Measurements from ENCODE around the gene GLIPR1L2. TPM values are rescaled to one million over a fixed set of nuclear protein-coding genes. Genes with fewer than 3 reads are reported as not detected.

Gene GLIPR1L2
- total RNA-seq, 3 donors from 2014 or later, result 0.80 to 6.3 (median 2.3) TPM

- no peak for DNase-seq (ENCODE audit: low spot score in 2 of 2)
- peak overlapping the region; percentile 39 to 61 (median 54) for H3K4me3 ChIP-seq
- intact Hi-C loops (cut with DNase I; ENCODE audit: low total_unique reads), result no loop called here
- TF ChIP-seq CTCF (IDR thresholded peaks at IDR 0.05), result peak in 1 of 3 donors; percentile 6
- TF ChIP-seq POLR2AphosphoS5 (IDR thresholded peaks at IDR 0.05), result no peak
- H3K27me3 ChIP-seq, result no peaks in the 10 kb centered on the region
- no peaks in the 10 kb centered on the region for H3K36me3 ChIP-seq
- H3K9me3 ChIP-seq, result no peaks in the 10 kb centered on the region
- H3K4me1 ChIP-seq, result no peaks in the 10 kb centered on the region
- peak overlapping the region; percentile 84 to 90 for H3K27ac ChIP-seq
Observed at GRCh38 chr12:75479963-75480461, 89.1 kb downstream of the GLIPR1L2 start.

GRCh38 chr12:75480469-75480949 lies 89.6 kb downstream of the GLIPR1L2 start, which contains the start of gene GLIPR1:
GLIPR1 (plus strand) TSS chr12:75480755; CDS start chr12:75480881, 126 bp downstream.
- peak; percentile 58 to 78 for DNase-seq (ENCODE audit: low spot score in 2 of 2)
- Histone ChIP-seq H3K4me3 (peak within 1 kb of the TSS; percentile 39 to 61 (median 54)), H3K36me3 (no peaks in the 10 kb centered on the region), H3K27ac (peak within 1 kb of the TSS; percentile 84 to 90), H3K4me1 (no peaks in the 10 kb centered on the region), H3K27me3 (no peaks in the 10 kb centered on the region), H3K9me3 (no peaks in the 10 kb centered on the region)
- no peak for TF ChIP-seq POLR2A (IDR thresholded peaks at IDR 0.05)
- peak; percentile 52 to 81 (median 63) for TF ChIP-seq POLR2AphosphoS5 (IDR thresholded peaks at IDR 0.05)
- intact Hi-C loops (cut with DNase I; ENCODE audit: low total_unique reads), result no loop called here

- DNase-seq (ENCODE audit: low spot score in 2 of 2), result no peak
- peak overlapping the region; percentile 84 to 90 for H3K27ac ChIP-seq
- intact Hi-C loops (cut with DNase I; ENCODE audit: low total_unique reads), result no loop called here
Observed at GRCh38 chr12:75481013-75481705, 90.3 kb downstream of the GLIPR1L2 start.

GRCh38 chr12:75481774-75482173 lies 90.9 kb downstream of the GLIPR1L2 start:
- Histone ChIP-seq H3K27ac (peak overlapping the region; percentile 10 to 90), H3K27me3 (no peaks in the 10 kb centered on the region), H3K9me3 (no peaks in the 10 kb centered on the region), H3K4me3 (peak overlapping the region; percentile 39 to 61 (median 54)), H3K4me1 (no peaks in the 10 kb centered on the region), H3K36me3 (no peaks in the 10 kb centered on the region)
- intact Hi-C loops (cut with DNase I; ENCODE audit: low total_unique reads), result no loop called here
- TF ChIP-seq CTCF (IDR thresholded peaks at IDR 0.05) (no peak), POLR2A (IDR thresholded peaks at IDR 0.05) (no peak), POLR2AphosphoS5 (IDR thresholded peaks at IDR 0.05) (no peak)
- DNase-seq (ENCODE audit: low spot score in 2 of 2), result no peak

More at GRCh38 chr12:75481013-75481705, 90.3 kb downstream of the GLIPR1L2 start:
- TF ChIP-seq POLR2A (IDR thresholded peaks at IDR 0.05) (no peak), POLR2AphosphoS5 (IDR thresholded peaks at IDR 0.05) (no peak), CTCF (IDR thresholded peaks at IDR 0.05) (no peak)
- H3K27me3 ChIP-seq, result no peaks in the 10 kb centered on the region
- no peaks in the 10 kb centered on the region for H3K36me3 ChIP-seq
- no peaks in the 10 kb centered on the region for H3K4me1 ChIP-seq
- H3K9me3 ChIP-seq, result no peaks in the 10 kb centered on the region
- H3K4me3 ChIP-seq, result peak overlapping the region; percentile 39 to 61 (median 54)

Other genes starting within 250 kb of the GLIPR1L2 start
- 1 to 10 TPM in 1 of 3 donors, under 1 TPM in 1, not detected in 1; 0.29 to 1.3 TPM for gene KCNC2, start 181.2 kb upstream of the GLIPR1L2 start, total RNA-seq
- 10 to 100 TPM; 13.8 to 34.0 (median 14.4) TPM for gene CAPS2, start 60.8 kb upstream of the GLIPR1L2 start, total RNA-seq
- gene GLIPR1L1, start 56.4 kb upstream of the GLIPR1L2 start, total RNA-seq, result not detected
- 10 to 100 TPM; 12.1 to 23.0 (median 17.0) TPM for gene GLIPR1, start 89.7 kb downstream of the GLIPR1L2 start, total RNA-seq
- 10 to 100 TPM; 34.1 to 56.9 (median 36.4) TPM for gene KRR1, start 120.5 kb downstream of the GLIPR1L2 start, total RNA-seq